WI38 (cell line): ENCODE measurements around the gene DEUP1.

Experiments used
- H3K4me3 ChIP-seq: 2 replicates; pipeline ENCODE4 v1.5.1; 2011; ENCODE audit warnings: low read depth, mild to moderate bottlenecking, control low read depth, low read length
- CTCF ChIP-seq: IDR thresholded peaks from 2 replicates; pipeline ENCODE4 v1.5.1; 2012; ENCODE audit warnings: low read depth, mild to moderate bottlenecking, control low read depth, low read length

Gene DEUP1

DNA sequence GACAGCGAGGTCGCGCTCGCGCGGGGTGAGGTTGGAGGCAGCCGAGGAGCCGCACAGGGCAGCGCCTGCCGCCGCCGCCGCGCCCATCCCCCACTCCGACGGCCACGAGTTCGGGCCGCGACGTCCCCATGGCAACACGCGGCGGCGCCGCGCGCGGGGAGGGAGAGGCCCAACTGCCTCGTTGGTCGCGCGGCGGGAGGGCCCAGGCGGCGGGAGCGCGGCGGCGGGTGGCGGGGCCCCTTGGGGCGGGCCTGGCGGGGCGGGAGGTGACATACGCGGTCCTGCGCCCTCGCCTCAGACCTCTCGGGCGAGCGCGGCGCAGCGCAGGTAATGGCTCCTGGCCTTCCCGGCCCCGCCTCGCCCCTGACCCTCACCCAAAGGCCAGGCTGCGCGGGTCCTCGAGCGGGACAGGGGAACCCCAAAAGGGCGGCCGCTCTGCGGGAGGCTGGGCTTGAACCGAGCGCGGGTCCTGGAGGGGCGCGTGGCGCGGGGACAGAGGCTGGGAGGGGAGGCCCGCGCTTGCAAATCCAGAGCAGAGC lies at the start of gene DEUP1:
DEUP1 (plus strand) TSS at position 297 of the 539 bp plus-strand sequence. CDS start 1,518 bp downstream, outside the sequence.
- TF ChIP-seq CTCF: no peak
- H3K4me3 ChIP-seq: no peak within 1 kb of the TSS; the same call in 1 of the 2 replicates

DNA sequence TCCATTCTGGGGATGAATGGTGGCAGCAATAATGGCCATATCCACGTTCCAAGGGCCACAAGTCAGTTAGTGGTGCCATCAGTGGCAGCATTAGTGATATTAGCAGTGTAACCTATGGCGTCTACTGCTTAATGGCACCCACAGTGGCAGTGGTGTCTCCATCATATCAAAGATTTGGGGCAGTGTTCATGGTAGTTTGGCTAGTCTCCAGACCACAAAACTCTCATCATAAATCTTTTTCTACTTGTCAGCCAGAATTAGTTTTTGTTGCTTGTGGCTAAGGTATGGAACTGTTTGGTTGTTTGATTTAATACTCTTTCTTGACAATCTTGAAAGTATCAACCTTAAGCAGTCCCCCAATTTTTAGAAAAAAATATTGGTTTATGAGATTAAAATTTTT lies 45.1 kb upstream of the DEUP1 start:
- H3K4me3 ChIP-seq: no peak overlapping the region
- TF ChIP-seq CTCF: no peak

DNA sequence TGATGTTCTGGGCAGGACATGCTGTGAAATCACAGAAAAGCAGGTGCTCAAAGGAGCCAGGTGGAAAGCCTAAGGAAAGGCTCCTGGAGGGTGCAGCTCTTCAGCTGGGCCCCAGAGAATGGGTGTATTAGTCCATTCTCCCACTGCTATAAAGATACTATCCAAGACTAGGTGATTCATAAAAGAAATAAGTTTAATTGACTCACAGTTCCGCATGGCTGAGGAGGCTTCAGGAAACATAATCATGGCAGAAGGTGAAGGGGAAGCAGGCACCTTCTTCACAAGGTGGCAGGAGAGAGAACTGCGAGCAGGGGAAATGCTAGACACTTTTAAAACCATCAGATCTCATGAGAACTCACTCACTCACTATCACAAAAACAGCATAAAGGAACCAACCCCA lies 43.1 kb upstream of the DEUP1 start:
- no peak for TF ChIP-seq CTCF
- H3K4me3 ChIP-seq: no peak overlapping the region

- H3K4me3 ChIP-seq: no peak overlapping the region
- no peak for TF ChIP-seq CTCF
Observed at GRCh38 chr11:93288079-93288478, 42.5 kb upstream of the DEUP1 start.

GRCh38 chr11:93288767-93289166 lies 41.8 kb upstream of the DEUP1 start:
- H3K4me3 ChIP-seq: no peak overlapping the region
- no peak for TF ChIP-seq CTCF

DNA sequence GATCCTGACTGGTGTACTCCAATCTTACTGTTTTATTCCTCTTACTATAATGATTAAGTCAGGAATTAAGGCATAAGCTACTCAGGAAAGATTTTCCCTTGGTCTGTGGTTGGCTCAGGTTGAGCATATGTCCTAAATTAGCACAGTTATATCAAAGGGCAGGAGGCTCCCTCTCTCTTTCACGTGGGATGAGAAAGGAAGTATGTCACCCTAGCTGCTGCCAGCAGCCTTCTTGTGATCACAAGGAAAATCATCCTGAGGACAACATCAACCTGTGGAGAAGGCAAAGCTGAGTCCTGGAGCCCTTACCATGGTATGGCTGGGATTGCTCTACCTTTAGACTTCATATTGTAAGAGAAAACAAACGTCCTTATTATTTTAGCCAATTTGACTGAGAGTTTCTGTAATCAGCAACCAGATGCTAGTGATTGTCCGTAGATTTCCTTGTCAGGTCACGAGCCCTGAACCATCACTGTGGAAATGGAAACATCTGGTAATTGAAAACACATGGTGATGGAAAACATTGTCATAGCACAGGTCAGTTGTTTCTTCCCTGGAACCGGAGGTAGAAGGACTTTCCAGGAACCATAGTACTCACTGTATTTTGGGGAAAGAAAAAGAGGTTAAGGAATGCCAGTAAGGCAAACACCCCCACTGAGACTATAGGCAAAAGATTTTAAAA lies 40.6 kb upstream of the DEUP1 start:
- no peak for TF ChIP-seq CTCF
- no peak overlapping the region for H3K4me3 ChIP-seq

DNA sequence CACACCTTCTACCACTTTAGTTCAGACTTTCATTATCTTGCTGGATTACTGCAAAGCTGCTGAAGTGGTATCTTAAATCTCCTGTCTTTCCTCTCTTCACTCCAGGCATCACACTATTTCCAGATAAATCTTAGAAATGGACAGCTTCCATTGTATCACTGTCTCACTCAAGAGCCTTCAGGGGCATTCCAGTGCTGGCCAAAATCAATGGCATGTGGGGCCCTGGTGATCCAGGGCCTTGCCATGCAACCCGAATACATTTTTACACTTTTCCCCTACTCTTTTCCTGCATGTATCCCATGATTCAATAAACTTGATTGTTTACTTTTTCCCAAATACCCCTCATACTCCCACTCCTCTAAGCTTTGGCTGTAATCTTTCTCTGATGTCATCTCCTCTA lies 39.4 kb upstream of the DEUP1 start:
- TF ChIP-seq CTCF: no peak
- no peak overlapping the region for H3K4me3 ChIP-seq
